Femur (tissue), 1 donor: ENCODE results near the gene C1orf105.

Experiments
- DNase-seq: peaks from one replicate; pipeline ENCODE4 v3.0.0-alpha.2; 2017

Gene C1orf105

GRCh38 chr1:172397633-172398032 is 22.9 kb upstream of the C1orf105 start:
- no peak for DNase-seq

DNA sequence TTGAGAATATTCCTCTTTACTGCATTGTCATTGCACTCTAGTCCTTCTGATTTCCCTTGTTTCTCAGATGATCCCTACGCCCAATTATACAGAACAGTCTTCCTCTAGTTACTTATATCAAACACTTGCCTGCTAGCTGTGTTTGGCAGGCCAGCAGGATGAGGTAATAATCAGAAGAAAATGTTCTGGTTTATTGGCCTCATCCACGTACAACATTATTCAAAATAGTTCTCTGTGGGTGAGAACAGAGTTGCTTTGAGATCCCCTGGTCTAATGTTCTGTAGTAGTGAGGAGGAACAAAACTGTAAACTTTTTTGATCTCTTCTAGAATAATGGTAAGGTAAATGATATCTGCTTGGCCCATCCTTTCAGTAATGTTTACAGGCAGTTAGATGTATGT is 22.3 kb upstream of the C1orf105 start:
- no peak for DNase-seq

DNA sequence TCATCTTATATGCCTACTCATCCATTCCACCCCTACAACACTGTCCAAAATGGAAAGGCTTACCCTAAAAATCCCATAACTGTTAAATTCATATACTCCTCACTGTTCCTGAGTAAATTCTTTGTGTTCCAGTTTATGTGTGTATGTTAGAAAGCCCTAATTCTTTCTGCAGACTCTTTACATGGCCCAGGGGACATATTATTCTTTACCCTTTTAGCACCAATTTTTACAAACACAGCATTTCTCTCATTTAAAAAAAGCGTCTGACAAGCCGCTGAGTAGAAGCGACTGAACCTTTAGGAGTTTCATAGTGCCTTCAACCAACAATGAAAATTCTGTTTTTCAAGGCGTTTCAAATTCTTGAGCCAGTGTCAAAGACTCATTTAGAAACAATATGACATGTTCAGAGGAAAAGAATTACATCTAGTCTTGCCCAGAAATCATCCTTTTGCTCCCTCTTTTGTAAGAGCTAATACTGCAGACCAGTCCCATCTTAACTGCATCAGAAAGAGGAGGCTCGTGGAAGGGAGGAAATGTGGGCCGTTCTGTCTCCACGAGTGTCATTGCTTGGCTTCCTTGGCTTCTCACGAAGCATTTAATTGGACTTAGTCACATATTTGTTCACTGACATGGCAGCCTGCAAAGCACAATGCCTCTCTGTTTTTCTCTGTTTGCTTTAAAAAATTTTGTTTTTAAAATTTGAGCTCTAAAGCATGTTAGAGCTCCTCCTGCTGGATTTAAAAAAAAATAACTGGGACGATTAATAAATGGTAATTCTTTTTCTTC is 21.3 kb upstream of the C1orf105 start:
- peak; percentile 89 for DNase-seq

DNA sequence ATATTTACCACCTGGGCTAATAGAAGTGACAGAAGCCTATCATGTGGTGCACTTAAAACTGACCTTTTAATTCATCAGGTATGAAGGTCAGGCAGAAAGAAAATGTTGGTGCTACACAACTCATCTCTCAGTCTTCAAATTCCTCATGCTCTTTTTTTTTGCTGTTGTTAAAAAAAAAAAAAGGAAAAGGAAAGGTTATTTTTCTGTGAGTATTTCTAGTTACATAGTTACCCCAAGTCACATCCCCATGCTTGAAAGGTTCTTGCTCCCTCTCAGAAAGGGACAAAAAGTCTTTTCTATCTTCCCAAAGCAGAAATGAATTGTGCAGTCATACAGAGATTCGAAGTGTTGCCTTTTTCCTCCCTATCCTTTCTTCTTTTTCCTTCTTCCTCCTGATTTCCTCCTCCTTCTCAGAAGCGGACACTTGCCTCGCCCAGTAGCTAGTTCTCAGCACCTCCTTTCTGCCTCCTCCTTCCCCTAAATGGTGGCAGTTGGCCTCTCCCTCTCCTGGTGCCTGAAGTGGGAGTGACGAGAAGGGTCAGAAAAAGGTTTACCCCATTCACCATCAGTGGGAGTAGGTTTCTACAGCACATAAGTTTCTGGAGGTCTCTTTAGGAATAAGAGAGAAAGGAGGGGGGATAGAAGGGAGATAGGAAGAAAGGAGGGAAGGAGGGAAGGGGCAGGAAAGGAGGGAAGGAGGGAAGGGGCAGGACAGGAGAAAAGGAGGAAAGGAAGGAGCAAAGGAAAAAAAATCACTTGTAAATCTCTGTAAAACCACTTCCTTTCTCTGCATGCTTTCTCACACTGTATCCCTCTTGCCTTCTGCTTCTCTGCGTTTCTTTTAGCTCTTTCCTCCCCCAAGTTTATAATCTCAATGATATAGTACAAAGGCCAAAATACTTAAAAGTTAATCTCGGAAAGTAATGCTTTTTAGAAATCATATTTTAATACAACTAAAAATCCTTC is 20.4 kb upstream of the C1orf105 start:
- no peak for DNase-seq

DNA sequence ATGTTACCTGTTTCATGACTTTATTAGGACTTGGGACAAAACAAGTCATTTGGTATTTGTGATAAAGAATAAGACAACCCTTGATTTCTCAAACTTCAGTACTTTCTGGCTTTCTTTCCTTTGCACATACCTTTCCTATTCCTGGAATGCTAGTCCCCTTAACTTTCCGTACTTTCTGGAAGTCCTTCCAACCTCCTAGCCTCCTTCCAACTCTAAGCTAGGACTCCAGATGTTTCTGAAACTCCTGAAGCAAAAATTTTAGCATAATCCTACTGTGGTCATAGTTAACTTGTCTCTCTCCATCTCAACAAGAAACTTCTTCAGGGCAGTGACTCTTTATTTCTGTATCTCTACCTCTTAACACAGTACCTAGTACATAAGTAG is 19.8 kb upstream of the C1orf105 start:
- DNase-seq = no peak

DNA sequence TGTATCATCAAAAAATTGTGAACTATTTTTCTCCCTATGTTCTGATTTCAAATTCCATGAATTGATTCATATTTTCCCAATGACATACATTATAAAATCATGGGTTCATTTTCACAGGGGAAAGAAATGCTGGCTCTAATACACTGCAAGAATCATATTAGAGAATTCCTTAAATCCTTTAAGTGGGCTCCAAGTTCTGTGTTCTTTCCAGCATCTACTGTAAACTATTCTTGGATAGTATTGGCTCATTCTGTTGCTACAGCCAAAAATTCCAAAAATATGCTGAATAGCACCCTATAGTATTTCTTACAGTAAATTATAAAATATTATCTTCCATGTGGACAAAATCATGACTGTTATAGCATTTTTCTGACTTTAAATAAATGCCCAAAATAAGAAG is 19.0 kb upstream of the C1orf105 start:
- DNase-seq = no peak

DNA sequence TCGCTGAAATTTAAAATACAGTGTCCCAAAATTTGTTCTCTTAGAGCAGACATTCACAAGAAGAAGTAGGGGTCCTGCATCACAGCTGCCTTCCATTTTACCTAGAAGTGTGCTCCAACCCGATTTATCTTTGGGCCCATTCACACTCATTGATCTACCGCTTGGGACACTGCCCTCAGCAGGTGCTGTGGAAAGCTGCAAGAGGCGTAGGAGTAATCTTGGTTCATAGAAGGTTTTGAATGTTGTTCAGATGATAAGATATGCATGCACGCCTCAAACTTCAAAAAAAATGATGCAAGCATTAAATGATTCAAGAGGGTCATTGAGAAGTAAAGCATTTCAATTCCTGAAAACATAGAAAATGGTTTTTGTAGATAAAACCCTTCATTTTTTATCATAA is 18.6 kb upstream of the C1orf105 start:
- no peak for DNase-seq

- no peak for DNase-seq
Measured at GRCh38 chr1:172402878-172403569, 17.5 kb upstream of the C1orf105 start.

GRCh38 chr1:172404121-172404520 is 16.4 kb upstream of the C1orf105 start:
- DNase-seq = no peak

DNA sequence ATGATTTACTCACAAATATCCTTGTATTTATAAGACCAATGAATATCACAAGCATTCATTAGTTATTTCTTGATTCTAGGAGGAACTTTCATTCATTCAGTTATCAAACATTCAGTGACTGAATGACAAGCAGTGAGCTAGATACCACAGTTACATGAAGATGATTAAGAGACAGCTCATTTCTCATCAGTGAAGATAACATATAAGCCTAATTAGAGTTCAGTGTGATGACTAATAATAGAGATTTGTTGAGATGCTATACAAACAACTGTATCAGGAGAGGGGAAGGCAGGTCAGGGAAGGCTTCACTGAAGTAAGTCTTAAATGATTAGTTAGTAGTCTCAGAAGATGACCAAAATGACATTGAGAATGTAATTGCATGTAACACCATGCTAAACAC is 14.6 kb upstream of the C1orf105 start:
- DNase-seq = no peak

GRCh38 chr1:172406968-172407367 is 13.5 kb upstream of the C1orf105 start:
- no peak for DNase-seq

GRCh38 chr1:172408958-172409357 is 11.5 kb upstream of the C1orf105 start:
- DNase-seq = no peak

DNA sequence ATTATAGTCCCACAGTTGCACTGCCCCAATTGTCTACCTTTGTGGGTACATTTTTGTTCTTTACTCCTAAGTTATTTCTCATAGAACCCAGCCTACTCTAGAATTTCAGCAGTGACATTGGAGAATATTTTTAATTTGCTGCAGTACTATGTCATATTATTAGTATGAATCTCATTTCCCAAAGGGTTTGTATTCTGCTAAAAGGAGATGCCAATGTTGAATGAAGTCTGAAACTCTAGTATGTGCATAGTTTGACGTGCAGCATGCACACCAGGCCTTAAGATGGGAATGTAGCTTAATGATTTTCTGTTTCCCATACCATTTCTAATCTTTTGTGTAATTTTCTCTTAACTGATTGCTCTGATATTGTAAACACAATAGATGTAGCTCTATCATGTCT is 10.5 kb upstream of the C1orf105 start:
- DNase-seq = no peak

- DNase-seq = no peak
Measured at GRCh38 chr1:172411791-172412338, 8.6 kb upstream of the C1orf105 start.

DNA sequence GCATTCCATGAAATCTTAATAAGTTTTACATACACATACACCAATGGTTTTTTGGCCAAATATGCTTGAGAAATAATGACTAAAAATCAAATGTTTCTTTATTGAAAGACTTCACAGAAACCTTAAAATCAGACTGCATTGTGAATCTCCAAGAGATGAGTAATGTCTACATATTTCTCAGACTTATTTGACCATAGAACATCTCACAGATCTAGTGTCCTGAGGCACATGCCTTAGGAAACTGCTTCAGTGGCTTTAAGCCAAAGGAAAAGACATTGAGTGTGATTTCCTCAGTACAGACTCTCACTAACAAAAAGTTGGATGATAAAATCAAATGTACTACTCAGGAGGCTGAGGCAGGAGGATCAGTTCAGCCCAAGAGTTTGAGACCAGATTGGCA is 6.2 kb upstream of the C1orf105 start:
- no peak for DNase-seq

DNA sequence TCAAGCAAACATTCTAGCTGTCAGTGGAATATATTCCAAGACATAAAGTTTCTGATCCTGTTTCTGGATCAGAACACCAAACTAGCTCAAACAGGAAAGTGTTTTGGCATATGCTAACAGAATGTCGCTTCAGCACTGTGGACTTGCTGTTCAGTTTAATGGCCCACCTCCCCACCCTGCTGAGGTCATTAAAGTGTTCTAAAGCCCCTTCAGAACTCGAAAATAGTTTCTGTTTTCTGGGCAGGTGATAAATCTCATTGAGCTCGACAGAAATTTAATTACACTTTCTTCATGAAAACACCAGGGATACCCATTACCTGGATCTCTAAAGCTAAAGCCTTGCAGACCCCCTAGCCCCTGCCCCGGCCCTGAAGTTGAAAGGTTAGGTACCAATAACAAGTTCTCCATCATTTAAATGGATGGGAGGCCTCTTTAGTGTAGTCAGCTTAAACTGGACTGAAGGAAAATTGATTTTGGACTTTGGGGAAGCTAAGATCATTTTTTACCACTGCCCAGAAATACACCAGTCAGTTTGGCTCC is 3.9 kb upstream of the C1orf105 start:
- no peak for DNase-seq

DNA sequence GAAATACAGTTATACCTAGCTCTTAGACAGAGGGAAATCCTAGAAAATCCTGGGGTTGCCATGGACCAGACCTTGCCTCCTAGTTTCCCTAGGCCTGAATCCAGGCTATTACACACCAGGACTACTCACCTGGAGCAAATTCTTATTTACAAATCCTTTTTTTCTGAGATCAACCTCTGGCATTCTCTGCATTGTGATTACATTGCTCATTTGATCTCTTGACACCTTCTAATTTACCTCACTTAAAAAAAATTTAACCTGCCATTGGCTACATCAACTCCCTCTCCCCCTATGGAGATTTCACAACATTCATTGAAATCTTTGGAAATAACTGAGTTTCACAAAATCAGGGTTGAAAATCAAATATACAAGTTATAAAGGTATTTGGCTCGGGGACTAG is 2.9 kb upstream of the C1orf105 start:
- DNase-seq = no peak

GRCh38 chr1:172421974-172422604 is 1.6 kb downstream of the C1orf105 start:
- DNase-seq = no peak

DNA sequence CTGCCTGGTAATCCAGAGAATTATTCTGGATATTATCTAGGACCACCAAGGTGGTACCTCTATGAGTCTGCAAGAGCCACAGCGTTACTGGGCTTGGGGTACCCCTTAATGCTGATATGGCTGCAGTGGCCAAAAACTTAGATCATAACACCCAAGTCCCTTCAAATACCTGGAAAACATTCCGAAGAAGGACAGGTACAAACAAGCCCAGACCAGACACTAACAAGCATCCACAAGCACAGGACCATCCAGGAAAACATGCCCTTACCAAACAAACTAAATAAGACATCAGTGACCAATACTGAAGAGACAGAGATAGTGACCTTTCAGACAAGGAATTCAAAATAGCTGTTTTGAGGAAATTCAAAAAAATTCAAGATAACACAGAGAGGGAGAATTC is 2.9 kb downstream of the C1orf105 start:
- no peak for DNase-seq

GRCh38 chr1:172425339-172425738 is 4.9 kb downstream of the C1orf105 start:
- DNase-seq = no peak

DNA sequence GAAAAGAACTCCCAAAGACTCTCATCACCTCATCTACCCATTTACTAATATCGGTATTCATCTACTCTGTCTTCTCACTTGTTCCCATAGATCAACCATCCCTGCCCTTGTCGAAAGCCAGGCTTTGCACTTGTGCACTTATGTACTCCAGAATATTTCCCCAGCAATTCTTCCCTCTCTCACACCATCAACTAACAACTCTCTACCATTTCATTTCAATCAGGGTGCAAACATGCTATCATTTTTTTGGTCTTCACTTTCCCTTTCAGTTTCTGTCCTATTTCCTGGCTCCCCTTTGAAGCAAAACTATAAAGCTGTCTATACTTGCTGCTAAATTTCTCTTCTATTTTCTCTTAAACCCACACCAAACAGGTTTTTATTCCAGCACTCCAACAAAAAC is 6.7 kb downstream of the C1orf105 start:
- no peak for DNase-seq
